Astrocyte of the spinal cord (primary cell): ENCODE data around the gene FOXI1.

Experiments
- DNase-seq: peaks from one replicate; pipeline ENCODE4 v3.0.0; 2011; ENCODE audit warnings: low read depth, low spot score
- H3K4me3 ChIP-seq: 2 replicates; pipeline ENCODE4 v1.5.1; 2011; ENCODE audit warnings: low read depth, mild to moderate bottlenecking, low read length, moderate library complexity
- CTCF ChIP-seq: IDR thresholded peaks from 2 replicates; pipeline ENCODE4 v1.5.1; 2012; ENCODE audit warnings: low read depth, mild to moderate bottlenecking, low read length, inconsistent platforms
- in situ Hi-C: cut with HindIII; loops from 2 replicates; pipeline ENCODE4 v1.10.0; 2017; ENCODE audit warnings: low sequenced_read_pairs

The FOXI1 gene

GRCh38 chr5:170109059-170110031 lies 3.6 kb downstream of the FOXI1 start:
- H3K4me3 ChIP-seq, result no peak overlapping the region
- TF ChIP-seq CTCF, result no peak
- in situ Hi-C loops, result no loop called here
- DNase-seq, result no peak

DNA sequence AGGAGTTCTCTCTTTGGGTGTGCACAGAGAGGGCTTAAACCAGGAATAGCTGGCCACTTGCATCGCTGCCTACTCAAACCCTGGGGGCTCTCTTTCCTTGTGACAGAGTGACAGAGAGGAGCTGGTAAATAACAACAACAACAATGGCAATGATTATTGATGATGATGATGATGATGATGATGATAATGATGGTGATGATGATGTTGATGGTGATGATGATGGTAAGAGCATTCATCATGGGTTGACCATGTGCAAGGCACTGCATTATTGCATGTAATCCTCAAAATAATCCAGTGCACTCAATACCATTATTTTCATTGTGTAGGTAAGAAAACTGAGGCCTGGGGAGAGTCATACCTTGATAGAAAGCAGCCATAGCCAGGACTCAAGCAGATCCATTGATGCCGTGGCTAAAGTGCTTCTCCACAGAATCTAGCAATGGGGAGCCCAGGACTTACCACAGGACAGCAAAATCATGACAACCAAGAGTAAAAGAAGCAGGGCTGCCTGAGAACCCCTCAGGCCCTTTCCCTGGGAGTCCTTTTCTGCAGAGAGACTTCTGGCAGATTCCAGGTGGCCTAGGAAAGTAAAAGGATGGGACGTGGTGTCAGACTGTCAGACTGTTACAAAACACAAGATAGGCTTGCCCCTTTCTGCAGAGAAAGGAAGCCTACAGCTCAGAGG lies 4.8 kb downstream of the FOXI1 start:
- DNase-seq, result no peak
- no peak overlapping the region for H3K4me3 ChIP-seq
- in situ Hi-C loops, result no loop called here
- TF ChIP-seq CTCF, result no peak

- no peak overlapping the region for H3K4me3 ChIP-seq
- no peak for TF ChIP-seq CTCF
- no peak for DNase-seq
- in situ Hi-C loops, result no loop called here
These were observed 5.5 kb downstream of the FOXI1 start for GRCh38 chr5:170111088-170111785.

GRCh38 chr5:170112876-170113521 lies 7.3 kb downstream of the FOXI1 start:
- in situ Hi-C loops, result no loop called here
- TF ChIP-seq CTCF, result no peak
- no peak overlapping the region for H3K4me3 ChIP-seq
- no peak for DNase-seq

- no peak for DNase-seq
- no peak overlapping the region for H3K4me3 ChIP-seq
- no peak for TF ChIP-seq CTCF
- in situ Hi-C loops, result no loop called here
These were observed 7.8 kb downstream of the FOXI1 start for GRCh38 chr5:170113522-170113900.

DNA sequence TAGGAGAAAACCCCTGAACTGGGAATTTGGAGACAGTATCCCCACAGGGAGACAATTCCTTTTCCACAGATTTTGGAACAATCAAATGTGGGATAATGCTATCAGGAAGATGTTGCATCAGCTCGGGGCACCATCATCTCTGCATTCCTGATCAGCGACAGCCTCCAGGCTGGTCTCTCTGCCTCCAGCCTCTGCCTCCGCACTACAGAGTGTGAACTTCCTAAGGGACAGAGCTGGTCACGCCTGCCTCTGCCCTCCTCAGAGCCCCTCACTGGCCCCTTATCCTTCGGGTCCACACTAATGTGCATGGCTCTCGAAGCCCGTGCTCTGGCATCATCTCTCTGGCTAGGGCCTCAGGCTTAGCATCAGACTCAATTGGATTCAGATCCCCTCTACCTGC lies 8.6 kb downstream of the FOXI1 start:
- in situ Hi-C loops, result no loop called here
- H3K4me3 ChIP-seq, result no peak overlapping the region
- no peak for DNase-seq
- no peak for TF ChIP-seq CTCF
